WTC11 (cell line): ENCODE data around the gene SLC8A1.

Experiments used
- CBFB ChIP-seq: sonication (generic); formaldehyde crosslinking; IDR thresholded peaks from 2 replicates; pipeline ENCODE4 v1.8.1; 2022; ENCODE audit warnings: mild to moderate bottlenecking, low read depth, missing genetic modification reagents
- CTCF ChIP-seq: fragments of 200-600 bp; IDR thresholded peaks from 2 replicates; pipeline ENCODE4 v1.8.0; 2022; ENCODE audit warnings: antibody characterized with exemption
- FOXK1 ChIP-seq: sonication (generic); formaldehyde crosslinking; IDR thresholded peaks from 2 replicates; pipeline ENCODE4 v1.8.0; 2022; ENCODE audit warnings: mild to moderate bottlenecking, moderate library complexity, missing genetic modification reagents
- GRHL2 ChIP-seq: fragments of 250-450 bp; sonication (Bioruptor Pico); IDR thresholded peaks from 2 replicates; pipeline ENCODE4 v1.8.0; 2022; ENCODE audit warnings: mild to moderate bottlenecking, moderate library complexity; ENCODE audit not compliant: insufficient replicate concordance, severe bottlenecking
- MLX ChIP-seq: sonication (generic); formaldehyde crosslinking; IDR thresholded peaks from 2 replicates; pipeline ENCODE4 v1.8.1; 2023; ENCODE audit warnings: mild to moderate bottlenecking, missing genetic modification reagents, moderate library complexity
- NR3C1 ChIP-seq: sonication (generic); formaldehyde crosslinking; conservative IDR thresholded peaks from 2 replicates; pipeline ENCODE4 v1.8.1; 2023; ENCODE audit warnings: low read depth, mild to moderate bottlenecking, missing genetic modification reagents
- SP1 ChIP-seq: sonication (generic); formaldehyde crosslinking; conservative IDR thresholded peaks from 2 replicates; pipeline ENCODE4 v1.8.1; 2022; ENCODE audit warnings: missing genetic modification reagents
- ZNF396 ChIP-seq: fragments of 250-450 bp; sonication (Bioruptor Pico); IDR thresholded peaks from 2 replicates; pipeline ENCODE4 v1.8.0; 2021; ENCODE audit warnings: mild to moderate bottlenecking, moderate library complexity, borderline replicate concordance
- TF ChIP-seq, protein P1 (sequence below): sonication (generic); formaldehyde crosslinking; IDR thresholded peaks from 2 replicates; pipeline ENCODE4 v1.8.0; 2022; ENCODE audit warnings: mild to moderate bottlenecking, missing genetic modification reagents
- TF ChIP-seq, protein P2 (sequence below): sonication (generic); formaldehyde crosslinking; IDR thresholded peaks from 2 replicates; pipeline ENCODE4 v1.8.1; 2022; ENCODE audit warnings: mild to moderate bottlenecking, moderate library complexity, missing genetic modification reagents
- TF ChIP-seq, protein P3 (sequence below): sonication (generic); formaldehyde crosslinking; IDR thresholded peaks from 2 replicates; pipeline ENCODE4 v1.8.1; 2022; ENCODE audit warnings: low read depth, mild to moderate bottlenecking, moderate library complexity, missing genetic modification reagents, borderline replicate concordance
- TF ChIP-seq, protein P4 (sequence below): sonication (generic); formaldehyde crosslinking; conservative IDR thresholded peaks from 2 replicates; pipeline ENCODE4 v1.8.1; 2023; ENCODE audit warnings: mild to moderate bottlenecking, low read depth, missing genetic modification reagents, moderate library complexity
- TF ChIP-seq, protein P5 (sequence below): sonication (generic); formaldehyde crosslinking; IDR thresholded peaks from 2 replicates; pipeline ENCODE4 v1.8.1; 2023; ENCODE audit warnings: mild to moderate bottlenecking, missing genetic modification reagents, moderate library complexity

- TF ChIP-seq CTCF = no peak
- TF ChIP-seq MLX = no peak
- TF ChIP-seq, protein P1, sequence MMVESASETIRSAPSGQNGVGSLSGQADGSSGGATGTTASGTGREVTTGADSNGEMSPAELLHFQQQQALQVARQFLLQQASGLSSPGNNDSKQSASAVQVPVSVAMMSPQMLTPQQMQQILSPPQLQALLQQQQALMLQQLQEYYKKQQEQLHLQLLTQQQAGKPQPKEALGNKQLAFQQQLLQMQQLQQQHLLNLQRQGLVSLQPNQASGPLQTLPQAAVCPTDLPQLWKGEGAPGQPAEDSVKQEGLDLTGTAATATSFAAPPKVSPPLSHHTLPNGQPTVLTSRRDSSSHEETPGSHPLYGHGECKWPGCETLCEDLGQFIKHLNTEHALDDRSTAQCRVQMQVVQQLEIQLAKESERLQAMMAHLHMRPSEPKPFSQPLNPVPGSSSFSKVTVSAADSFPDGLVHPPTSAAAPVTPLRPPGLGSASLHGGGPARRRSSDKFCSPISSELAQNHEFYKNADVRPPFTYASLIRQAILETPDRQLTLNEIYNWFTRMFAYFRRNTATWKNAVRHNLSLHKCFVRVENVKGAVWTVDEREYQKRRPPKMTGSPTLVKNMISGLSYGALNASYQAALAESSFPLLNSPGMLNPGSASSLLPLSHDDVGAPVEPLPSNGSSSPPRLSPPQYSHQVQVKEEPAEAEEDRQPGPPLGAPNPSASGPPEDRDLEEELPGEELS (CRISPR knock-in tag) = no peak
- TF ChIP-seq, protein P2, sequence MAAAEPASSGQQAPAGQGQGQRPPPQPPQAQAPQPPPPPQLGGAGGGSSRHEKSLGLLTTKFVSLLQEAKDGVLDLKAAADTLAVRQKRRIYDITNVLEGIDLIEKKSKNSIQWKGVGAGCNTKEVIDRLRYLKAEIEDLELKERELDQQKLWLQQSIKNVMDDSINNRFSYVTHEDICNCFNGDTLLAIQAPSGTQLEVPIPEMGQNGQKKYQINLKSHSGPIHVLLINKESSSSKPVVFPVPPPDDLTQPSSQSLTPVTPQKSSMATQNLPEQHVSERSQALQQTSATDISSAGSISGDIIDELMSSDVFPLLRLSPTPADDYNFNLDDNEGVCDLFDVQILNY (CRISPR knock-in tag) = no peak
- TF ChIP-seq, protein P3, sequence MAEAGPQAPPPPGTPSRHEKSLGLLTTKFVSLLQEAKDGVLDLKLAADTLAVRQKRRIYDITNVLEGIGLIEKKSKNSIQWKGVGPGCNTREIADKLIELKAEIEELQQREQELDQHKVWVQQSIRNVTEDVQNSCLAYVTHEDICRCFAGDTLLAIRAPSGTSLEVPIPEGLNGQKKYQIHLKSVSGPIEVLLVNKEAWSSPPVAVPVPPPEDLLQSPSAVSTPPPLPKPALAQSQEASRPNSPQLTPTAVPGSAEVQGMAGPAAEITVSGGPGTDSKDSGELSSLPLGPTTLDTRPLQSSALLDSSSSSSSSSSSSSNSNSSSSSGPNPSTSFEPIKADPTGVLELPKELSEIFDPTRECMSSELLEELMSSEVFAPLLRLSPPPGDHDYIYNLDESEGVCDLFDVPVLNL (CRISPR knock-in tag) = no peak
- TF ChIP-seq, protein P4, sequence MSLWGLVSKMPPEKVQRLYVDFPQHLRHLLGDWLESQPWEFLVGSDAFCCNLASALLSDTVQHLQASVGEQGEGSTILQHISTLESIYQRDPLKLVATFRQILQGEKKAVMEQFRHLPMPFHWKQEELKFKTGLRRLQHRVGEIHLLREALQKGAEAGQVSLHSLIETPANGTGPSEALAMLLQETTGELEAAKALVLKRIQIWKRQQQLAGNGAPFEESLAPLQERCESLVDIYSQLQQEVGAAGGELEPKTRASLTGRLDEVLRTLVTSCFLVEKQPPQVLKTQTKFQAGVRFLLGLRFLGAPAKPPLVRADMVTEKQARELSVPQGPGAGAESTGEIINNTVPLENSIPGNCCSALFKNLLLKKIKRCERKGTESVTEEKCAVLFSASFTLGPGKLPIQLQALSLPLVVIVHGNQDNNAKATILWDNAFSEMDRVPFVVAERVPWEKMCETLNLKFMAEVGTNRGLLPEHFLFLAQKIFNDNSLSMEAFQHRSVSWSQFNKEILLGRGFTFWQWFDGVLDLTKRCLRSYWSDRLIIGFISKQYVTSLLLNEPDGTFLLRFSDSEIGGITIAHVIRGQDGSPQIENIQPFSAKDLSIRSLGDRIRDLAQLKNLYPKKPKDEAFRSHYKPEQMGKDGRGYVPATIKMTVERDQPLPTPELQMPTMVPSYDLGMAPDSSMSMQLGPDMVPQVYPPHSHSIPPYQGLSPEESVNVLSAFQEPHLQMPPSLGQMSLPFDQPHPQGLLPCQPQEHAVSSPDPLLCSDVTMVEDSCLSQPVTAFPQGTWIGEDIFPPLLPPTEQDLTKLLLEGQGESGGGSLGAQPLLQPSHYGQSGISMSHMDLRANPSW (CRISPR knock-in tag) = no peak
- TF ChIP-seq, protein P5, sequence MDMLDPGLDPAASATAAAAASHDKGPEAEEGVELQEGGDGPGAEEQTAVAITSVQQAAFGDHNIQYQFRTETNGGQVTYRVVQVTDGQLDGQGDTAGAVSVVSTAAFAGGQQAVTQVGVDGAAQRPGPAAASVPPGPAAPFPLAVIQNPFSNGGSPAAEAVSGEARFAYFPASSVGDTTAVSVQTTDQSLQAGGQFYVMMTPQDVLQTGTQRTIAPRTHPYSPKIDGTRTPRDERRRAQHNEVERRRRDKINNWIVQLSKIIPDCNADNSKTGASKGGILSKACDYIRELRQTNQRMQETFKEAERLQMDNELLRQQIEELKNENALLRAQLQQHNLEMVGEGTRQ = no peak
- no peak for TF ChIP-seq FOXK1 (CRISPR knock-in tag)
- no peak for TF ChIP-seq SP1 (CRISPR knock-in tag)
- TF ChIP-seq CBFB (CRISPR knock-in tag) = no peak
- no peak for TF ChIP-seq GRHL2
- TF ChIP-seq ZNF396 = no peak
- no peak for TF ChIP-seq NR3C1 (CRISPR knock-in tag)
Measured at GRCh38 chr2:40150266-40150665, 301.6 kb downstream of the SLC8A1 start.
